Ascending aorta (tissue), 2 donors: ENCODE results near the gene NR4A1. TPM values are rescaled to one million over a fixed set of nuclear protein-coding genes. Genes with fewer than 3 reads are reported as not detected.
A peak's percentile ranks its signal among the peaks of the same experiment; 100 is the strongest.

Experiments
- DNase-seq, 2 donors: peaks; one replicate each; pipeline ENCODE4 v3.0.0-alpha.2; 2019; ENCODE audit warnings: low spot score in 2 of 2
- H3K27ac ChIP-seq, 2 donors: fragments of 200-600 bp; sonication (generic); one replicate each; pipeline ENCODE4 v1.5.1; 2016 to 2017; ENCODE audit warnings: mild to moderate bottlenecking in 1 of 2
- H3K27me3 ChIP-seq: fragments of 200-600 bp; sonication (generic); one replicate; pipeline ENCODE4 v1.5.1; 2017
- H3K36me3 ChIP-seq, 2 donors: fragments of 200-600 bp; sonication (generic); one replicate each; pipeline ENCODE4 v1.5.1; 2016
- H3K4me1 ChIP-seq, 2 donors: fragments of 200-600 bp; sonication (generic); one replicate each; pipeline ENCODE4 v1.5.1; 2016 to 2017; ENCODE audit warnings: mild to moderate bottlenecking in 1 of 2
- H3K4me3 ChIP-seq, 2 donors: fragments of 200-600 bp; sonication (generic); one replicate each; pipeline ENCODE4 v1.5.1; 2016 to 2017; ENCODE audit warnings: mild to moderate bottlenecking in 1 of 2
- H3K9me3 ChIP-seq, 2 donors: fragments of 200-600 bp; sonication (generic); one replicate each; pipeline ENCODE4 v1.5.1; 2016
- CTCF ChIP-seq, 3 experiments: fragments of 200-600 bp in 2 of 3; fragments of 450-650 bp in 1 of 3; sonication (generic) in 2 of 3; IDR thresholded peaks; one replicate each; pipeline ENCODE4 v1.5.1; 2016 to 2019; ENCODE audit warnings: antibody characterized with exemption in 3 of 3, mild to moderate bottlenecking in 1 of 3, moderate library complexity in 1 of 3
- intact Hi-C: fragments of 100-400 bp; cut with DNase I; formaldehyde crosslinking; loops from one replicate; pipeline ENCODE4 v1.15.1; 2023
- total RNA-seq: library from RNA; depleted of rRNA; stranded (reverse); fragments of >200 nt; gene quantifications from one replicate; pipeline ENCODE4 v1.1.0, GENCODE V29; 2016

Gene NR4A1
- total RNA-seq, 1 donor from 2014 or later, result 722 TPM

GRCh38 chr12:52080403-52081251 lies 29.4 kb downstream of the NR4A1 start:
- DNase-seq, result no peak
- no peaks in the 10 kb centered on the region for H3K9me3 ChIP-seq
- intact Hi-C loops, result no loop called here
- H3K27ac ChIP-seq, result peak overlapping the region; percentile 50 to 67
- no peaks in the 10 kb centered on the region for H3K27me3 ChIP-seq
- TF ChIP-seq CTCF (IDR thresholded peaks at IDR 0.05), result no peak
- H3K36me3 ChIP-seq, result peaks cover 21 to 34% of the 10 kb centered on the region in 2 donors
- peaks cover 7 to 21% of the 10 kb centered on the region in 2 donors for H3K4me1 ChIP-seq
- no peak overlapping the region for H3K4me3 ChIP-seq

DNA sequence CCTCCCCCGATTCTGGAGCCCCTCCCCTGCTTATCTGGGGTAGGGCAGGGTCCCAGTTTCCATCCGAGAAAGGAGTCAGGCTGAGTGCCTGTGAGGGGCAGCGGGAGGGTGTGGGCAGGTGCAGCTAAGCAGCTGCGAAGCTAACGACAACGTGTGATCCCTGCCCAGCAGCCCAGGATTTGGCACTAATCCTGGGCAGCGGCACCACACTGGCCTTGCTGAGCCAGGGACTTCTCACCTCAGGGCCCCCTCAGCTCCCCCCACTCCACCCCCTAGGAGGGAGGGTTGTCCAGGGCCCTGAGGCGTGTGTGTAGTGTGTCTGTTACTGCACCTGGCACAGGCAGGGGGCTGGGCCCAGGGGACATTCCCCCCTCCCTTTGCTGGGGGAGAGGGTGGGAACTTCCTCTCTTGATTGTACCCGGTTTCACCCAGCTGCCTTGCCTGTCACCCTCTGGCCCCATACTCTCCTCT lies 30.1 kb downstream of the NR4A1 start:
- Histone ChIP-seq H3K9me3 (no peaks in the 10 kb centered on the region), H3K4me3 (no peak overlapping the region), H3K4me1 (peaks cover 7 to 21% of the 10 kb centered on the region in 2 donors), H3K27ac (peak overlapping the region; percentile 50 to 67), H3K27me3 (no peaks in the 10 kb centered on the region), H3K36me3 (peaks cover 20 to 27% of the 10 kb centered on the region in 2 donors)
- no peak for DNase-seq
- no peak for TF ChIP-seq CTCF (IDR thresholded peaks at IDR 0.05)
- intact Hi-C loops, result no loop called here

DNA sequence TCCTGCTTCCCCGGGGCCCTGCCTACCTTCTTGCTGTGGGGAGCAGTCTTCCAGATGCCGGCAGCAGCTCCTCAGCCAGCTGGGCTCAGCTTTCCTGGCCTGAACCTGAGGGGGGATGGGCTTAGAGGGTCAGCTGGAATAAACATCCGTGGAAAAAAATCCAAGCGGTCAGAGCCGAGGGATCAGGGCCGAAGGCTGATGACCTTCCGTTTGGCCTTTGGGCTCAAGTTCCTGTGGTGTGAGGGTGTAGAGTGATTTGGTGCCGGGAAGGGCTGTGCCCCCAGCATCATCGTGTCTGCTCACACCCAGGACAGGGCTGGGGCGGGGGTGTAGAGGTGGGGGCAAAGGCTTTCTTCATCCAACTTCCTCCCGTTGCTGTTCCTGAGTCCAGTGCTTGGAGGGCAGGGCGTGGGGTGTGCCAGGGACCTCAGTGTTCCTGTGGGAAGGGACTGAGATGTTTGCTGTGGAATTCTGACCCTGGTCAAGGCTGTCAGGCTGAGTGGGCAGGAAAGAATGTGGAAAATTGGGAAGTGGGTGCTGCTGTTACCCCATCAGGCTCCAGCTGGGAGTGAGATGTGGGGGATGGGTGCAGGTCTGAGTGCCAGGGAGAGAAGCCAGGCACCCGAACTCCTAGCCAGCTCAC lies 30.9 kb downstream of the NR4A1 start:
- no peaks in the 10 kb centered on the region for H3K27me3 ChIP-seq
- TF ChIP-seq CTCF (IDR thresholded peaks at IDR 0.05), result no peak
- peak overlapping the region; percentile 50 to 67 for H3K27ac ChIP-seq
- no peaks in the 10 kb centered on the region for H3K9me3 ChIP-seq
- peaks cover 12 to 18% of the 10 kb centered on the region in 2 donors for H3K36me3 ChIP-seq
- H3K4me3 ChIP-seq, result no peak overlapping the region
- intact Hi-C loops, result no loop called here
- peaks cover 7 to 21% of the 10 kb centered on the region in 2 donors for H3K4me1 ChIP-seq
- DNase-seq, result no peak

- H3K4me3 ChIP-seq, result no peak overlapping the region
- H3K27ac ChIP-seq, result peak overlapping the region; percentile 50 to 67
- intact Hi-C loops, result no loop called here
- no peaks in the 10 kb centered on the region for H3K27me3 ChIP-seq
- H3K4me1 ChIP-seq, result peaks cover 7 to 21% of the 10 kb centered on the region in 2 donors
- no peak for TF ChIP-seq CTCF (IDR thresholded peaks at IDR 0.05)
- no peaks in the 10 kb centered on the region for H3K9me3 ChIP-seq
- DNase-seq, result no peak
- peaks cover 7 to 14% of the 10 kb centered on the region in 2 donors for H3K36me3 ChIP-seq
Observed at GRCh38 chr12:52082669-52082987, 31.4 kb downstream of the NR4A1 start.

DNA sequence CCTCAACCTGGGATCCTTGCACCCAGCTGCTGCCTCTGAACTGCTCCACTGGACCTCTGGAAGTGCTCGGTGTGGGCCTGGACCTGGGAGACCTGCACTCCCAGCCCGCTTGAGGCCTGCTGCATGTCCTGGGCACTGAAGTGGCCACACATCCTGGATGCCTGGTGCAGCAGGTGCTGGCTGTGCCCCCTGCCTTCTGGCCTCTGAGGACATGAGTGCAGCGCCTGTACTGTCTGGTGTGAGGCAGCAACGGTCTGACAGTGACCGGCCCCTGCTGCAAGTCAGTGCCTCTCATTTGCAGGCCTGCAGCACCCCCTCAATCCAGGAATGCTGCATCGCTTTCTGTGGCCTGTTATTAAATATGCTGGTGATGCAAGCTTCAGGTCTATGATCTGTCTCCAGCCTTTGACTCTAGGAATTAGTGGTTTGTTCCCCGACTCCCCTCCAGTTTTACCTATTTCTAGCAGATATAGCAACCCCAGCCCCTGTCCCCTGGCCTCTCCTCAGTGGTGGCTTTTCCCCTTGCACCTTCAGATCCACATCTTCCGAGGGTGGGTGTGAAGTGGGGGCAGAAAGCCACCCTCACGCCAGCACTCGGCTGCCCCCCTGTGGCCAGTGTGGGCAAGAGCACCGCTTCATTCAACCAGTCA lies 31.9 kb downstream of the NR4A1 start:
- no peaks in the 10 kb centered on the region for H3K27me3 ChIP-seq
- peaks cover 7 to 21% of the 10 kb centered on the region in 2 donors for H3K4me1 ChIP-seq
- intact Hi-C loops, result loop anchor here (1.0 kb wide), 2 partner anchors 58 to 79 kb away; no protein-coding TSS in a partner anchor
- H3K36me3 ChIP-seq, result peaks cover 3 to 11% of the 10 kb centered on the region in 2 donors
- DNase-seq, result peak in 1 of 2 donors; percentile 79
- no peak overlapping the region for H3K4me3 ChIP-seq
- peak overlapping the region in 1 of 2 donors; percentile 67 for H3K27ac ChIP-seq
- peak; percentile 93 to 99 (median 97) for TF ChIP-seq CTCF (IDR thresholded peaks at IDR 0.05)
- no peaks in the 10 kb centered on the region for H3K9me3 ChIP-seq
